ENCODE results near the gene SGCE.
"Not testable (repeated sequence)": the region's sequence is repeated elsewhere in the genome, so short reads cannot be mapped to it uniquely, and the experiment has no call there.

SGCE gene

GRCh38 chr7:94655848-94656657, at the start of gene SGCE:
TSS of gene SGCE (minus strand) at chr7:94656133. CDS start at chr7:94656098, 35 bp downstream.
- DNase-seq (ENCODE audit: low spot score): peak; percentile 51

GRCh38 chr7:94705155-94706021, 49.5 kb upstream of the SGCE start:
- not testable (repeated sequence) for DNase-seq (ENCODE audit: low spot score)

GRCh38 chr7:94701555-94701973, 45.6 kb upstream of the SGCE start:
- DNase-seq (ENCODE audit: low spot score): no peak

- DNase-seq (ENCODE audit: low spot score): no peak
Observed at GRCh38 chr7:94700926-94701554, 45.1 kb upstream of the SGCE start.

GRCh38 chr7:94698275-94698674, 42.3 kb upstream of the SGCE start:
- peak; percentile 42 for DNase-seq (ENCODE audit: low spot score)

GRCh38 chr7:94697035-94697974, 41.4 kb upstream of the SGCE start:
- peak; percentile 73 for DNase-seq (ENCODE audit: low spot score)

GRCh38 chr7:94687810-94688209, 31.9 kb upstream of the SGCE start:
- DNase-seq (ENCODE audit: low spot score): no peak

- no peak for DNase-seq (ENCODE audit: low spot score)
Observed at GRCh38 chr7:94687076-94687475, 31.1 kb upstream of the SGCE start.

- DNase-seq (ENCODE audit: low spot score): no peak
Observed at GRCh38 chr7:94683066-94683465, 27.1 kb upstream of the SGCE start.

- DNase-seq (ENCODE audit: low spot score): no peak
Observed at GRCh38 chr7:94679358-94679757, 23.4 kb upstream of the SGCE start.

GRCh38 chr7:94676431-94676830, 20.5 kb upstream of the SGCE start:
- no peak for DNase-seq (ENCODE audit: low spot score)

GRCh38 chr7:94675356-94675755, 19.4 kb upstream of the SGCE start:
- DNase-seq (ENCODE audit: low spot score): no peak

GRCh38 chr7:94671444-94672235, 15.7 kb upstream of the SGCE start:
- no peak for DNase-seq (ENCODE audit: low spot score)

- DNase-seq (ENCODE audit: low spot score): no peak
Observed at GRCh38 chr7:94669773-94670495, 14.0 kb upstream of the SGCE start.

- no peak for DNase-seq (ENCODE audit: low spot score)
Observed at GRCh38 chr7:94666879-94667587, 11.1 kb upstream of the SGCE start.

- no peak for DNase-seq (ENCODE audit: low spot score)
Observed at GRCh38 chr7:94665426-94665825, 9.5 kb upstream of the SGCE start.

GRCh38 chr7:94664023-94664422, 8.1 kb upstream of the SGCE start:
- no peak for DNase-seq (ENCODE audit: low spot score)

GRCh38 chr7:94662548-94662947, 6.6 kb upstream of the SGCE start:
- DNase-seq (ENCODE audit: low spot score): no peak

- no peak for DNase-seq (ENCODE audit: low spot score)
Observed at GRCh38 chr7:94660006-94660405, 4.1 kb upstream of the SGCE start.
